ENCODE measurements around the gene PHC2.

The PHC2 gene

DNA sequence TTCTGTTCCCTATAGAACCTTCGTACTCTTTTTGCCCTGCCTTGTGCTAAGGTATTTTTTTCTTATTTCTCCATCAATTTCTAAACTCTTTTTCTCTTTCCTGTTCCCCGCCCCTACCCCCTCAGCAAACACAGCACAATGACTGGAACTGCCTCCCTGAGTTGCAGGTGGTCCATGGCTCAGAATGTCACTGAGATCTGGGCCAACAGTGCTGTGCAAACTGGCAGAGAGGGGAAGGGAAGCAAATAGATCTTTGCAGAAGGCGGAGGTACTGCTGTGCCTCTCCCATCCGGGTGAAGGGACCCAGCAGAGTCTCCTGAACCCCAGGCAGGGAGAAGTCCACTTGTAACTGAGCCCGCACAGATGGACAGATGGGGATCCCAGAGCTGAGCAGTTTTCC lies 77.4 kb downstream of the PHC2 start:
- H3K27me3 ChIP-seq (ENCODE audit: low read length), result no peaks in the 10 kb centered on the region

DNA sequence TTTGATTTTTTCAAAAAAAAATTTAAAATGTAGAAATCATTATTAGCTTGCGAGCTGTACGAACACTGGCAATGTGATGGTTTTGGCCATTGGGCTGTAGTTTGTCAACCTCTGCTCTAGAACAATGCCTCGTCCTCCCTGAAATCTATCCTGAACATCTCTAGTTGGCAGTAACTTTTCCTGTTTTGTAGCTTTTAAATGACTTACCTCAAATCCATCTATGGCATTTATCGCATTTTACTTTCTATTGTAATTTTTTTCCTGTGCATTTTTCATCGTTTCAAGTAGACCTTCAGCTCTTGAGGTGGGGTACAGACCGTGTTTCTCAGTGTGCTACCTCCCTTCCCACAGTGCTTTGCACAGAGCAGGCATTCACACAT lies 79.6 kb downstream of the PHC2 start:
- H3K27ac ChIP-seq (ENCODE audit: low read depth, low read length), result no peak overlapping the region

More for the DNA sequence above, 77.4 kb downstream of the PHC2 start:
- Histone ChIP-seq H3K36me3 (ENCODE audit: low read length) (no peaks in the 10 kb centered on the region), H3K9me3 (ENCODE audit: insufficient read depth, low read length) (no peaks in the 10 kb centered on the region), H3K79me2 (ENCODE audit: insufficient read depth, low read length) (no peaks in the 10 kb centered on the region; the same call in 1 of the 2 replicates), H3F3A (ENCODE audit: insufficient read depth) (no peaks in the 10 kb centered on the region; the same call in 1 of the 2 replicates), H3K4me3 (ENCODE audit: insufficient read depth, low read length, poor library complexity, severe bottlenecking) (no peak overlapping the region), H3K4me2 (ENCODE audit: low read depth, low read length, poor library complexity, severe bottlenecking) (no peak overlapping the region), H3K9me2 (replicated peaks; ENCODE audit: insufficient read depth, low read length) (no peaks in the 10 kb centered on the region), H3K27ac (ENCODE audit: low read depth, low read length) (no peak overlapping the region), H3K9ac (ENCODE audit: low read length) (no peak overlapping the region), H2AFZ (ENCODE audit: low read depth, low read length, severe bottlenecking) (no peak overlapping the region), H4K20me1 (ENCODE audit: low read depth, low read length) (no peaks in the 10 kb centered on the region)
- no peak for TF ChIP-seq EZH2phosphoT487 (conservative IDR thresholded peaks at IDR 0.05; ENCODE audit: low read length)
- TF ChIP-seq, protein P1, sequence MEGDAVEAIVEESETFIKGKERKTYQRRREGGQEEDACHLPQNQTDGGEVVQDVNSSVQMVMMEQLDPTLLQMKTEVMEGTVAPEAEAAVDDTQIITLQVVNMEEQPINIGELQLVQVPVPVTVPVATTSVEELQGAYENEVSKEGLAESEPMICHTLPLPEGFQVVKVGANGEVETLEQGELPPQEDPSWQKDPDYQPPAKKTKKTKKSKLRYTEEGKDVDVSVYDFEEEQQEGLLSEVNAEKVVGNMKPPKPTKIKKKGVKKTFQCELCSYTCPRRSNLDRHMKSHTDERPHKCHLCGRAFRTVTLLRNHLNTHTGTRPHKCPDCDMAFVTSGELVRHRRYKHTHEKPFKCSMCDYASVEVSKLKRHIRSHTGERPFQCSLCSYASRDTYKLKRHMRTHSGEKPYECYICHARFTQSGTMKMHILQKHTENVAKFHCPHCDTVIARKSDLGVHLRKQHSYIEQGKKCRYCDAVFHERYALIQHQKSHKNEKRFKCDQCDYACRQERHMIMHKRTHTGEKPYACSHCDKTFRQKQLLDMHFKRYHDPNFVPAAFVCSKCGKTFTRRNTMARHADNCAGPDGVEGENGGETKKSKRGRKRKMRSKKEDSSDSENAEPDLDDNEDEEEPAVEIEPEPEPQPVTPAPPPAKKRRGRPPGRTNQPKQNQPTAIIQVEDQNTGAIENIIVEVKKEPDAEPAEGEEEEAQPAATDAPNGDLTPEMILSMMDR (IDR thresholded peaks at IDR 0.05; ENCODE audit: insufficient read depth, low read length, poor library complexity, severe bottlenecking), result no peak

DNA sequence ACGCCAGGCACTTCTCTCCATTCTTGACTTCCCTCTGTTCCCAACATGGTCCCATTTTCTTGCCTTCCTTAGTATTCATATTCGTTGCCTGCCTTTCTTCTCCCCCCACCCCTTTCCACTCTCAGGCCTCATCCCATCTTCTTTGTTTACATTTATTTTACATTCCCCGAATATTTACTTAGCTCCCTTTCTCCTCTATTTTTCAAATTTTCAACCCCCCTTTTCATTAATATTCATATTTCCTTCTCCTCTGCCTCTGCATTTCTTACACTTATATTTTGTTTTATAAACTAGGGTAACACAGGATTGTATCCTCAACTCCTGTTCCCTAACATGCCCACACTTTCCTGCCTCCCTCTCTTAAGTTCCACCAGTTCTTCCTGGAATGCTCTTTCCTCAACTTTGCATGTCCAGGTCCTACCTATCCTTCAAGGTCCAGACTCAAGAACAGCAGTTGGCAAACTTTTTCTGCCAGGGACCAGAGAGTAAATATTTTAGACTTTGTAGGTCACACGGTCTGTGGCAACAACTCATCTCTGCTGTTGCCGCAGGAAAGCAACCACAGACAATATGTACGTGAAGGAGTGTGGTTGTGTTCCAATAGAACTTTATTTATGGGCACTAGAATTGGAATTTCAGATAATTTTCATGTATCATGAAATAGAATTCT lies 80.1 kb downstream of the PHC2 start:
- Histone ChIP-seq H3K9me2 (replicated peaks; ENCODE audit: insufficient read depth, low read length) (no peaks in the 10 kb centered on the region), H3F3A (ENCODE audit: insufficient read depth) (no peaks in the 10 kb centered on the region; the same call in 1 of the 2 replicates), H3K27me3 (ENCODE audit: low read length) (no peaks in the 10 kb centered on the region), H3K27ac (ENCODE audit: low read depth, low read length) (no peak overlapping the region), H4K20me1 (ENCODE audit: low read depth, low read length) (peaks cover 8% of the 10 kb centered on the region; the same call in 1 of the 2 replicates), H3K9ac (ENCODE audit: low read length) (peak overlapping the region; percentile 67), H3K4me3 (ENCODE audit: insufficient read depth, low read length, poor library complexity, severe bottlenecking) (peak overlapping the region; percentile 55), H3K4me2 (ENCODE audit: low read depth, low read length, poor library complexity, severe bottlenecking) (peak overlapping the region; percentile 76), H2AFZ (ENCODE audit: low read depth, low read length, severe bottlenecking) (peak overlapping the region; percentile 69), H3K9me3 (ENCODE audit: insufficient read depth, low read length) (no peaks in the 10 kb centered on the region), H3K79me2 (ENCODE audit: insufficient read depth, low read length) (peaks cover 12% of the 10 kb centered on the region; the same call in 1 of the 2 replicates), H3K36me3 (ENCODE audit: low read length) (no peaks in the 10 kb centered on the region)
- no peak for TF ChIP-seq EZH2phosphoT487 (conservative IDR thresholded peaks at IDR 0.05; ENCODE audit: low read length)
- TF ChIP-seq, protein P1 (IDR thresholded peaks at IDR 0.05; ENCODE audit: insufficient read depth, low read length, poor library complexity, severe bottlenecking), result no peak

More for the DNA sequence above, 79.6 kb downstream of the PHC2 start:
- no peaks in the 10 kb centered on the region for H3K36me3 ChIP-seq (ENCODE audit: low read length)
- H3K4me3 ChIP-seq (ENCODE audit: insufficient read depth, low read length, poor library complexity, severe bottlenecking), result no peak overlapping the region
- H2AFZ ChIP-seq (ENCODE audit: low read depth, low read length, severe bottlenecking), result no peak overlapping the region
- TF ChIP-seq, protein P1 (IDR thresholded peaks at IDR 0.05; ENCODE audit: insufficient read depth, low read length, poor library complexity, severe bottlenecking), result no peak
- no peak for TF ChIP-seq EZH2phosphoT487 (conservative IDR thresholded peaks at IDR 0.05; ENCODE audit: low read length)
- peaks cover 8% of the 10 kb centered on the region; the same call in 1 of the 2 replicates for H4K20me1 ChIP-seq (ENCODE audit: low read depth, low read length)
- no peak overlapping the region for H3K9ac ChIP-seq (ENCODE audit: low read length)
- no peaks in the 10 kb centered on the region for H3K9me3 ChIP-seq (ENCODE audit: insufficient read depth, low read length)
- H3F3A ChIP-seq (ENCODE audit: insufficient read depth), result no peaks in the 10 kb centered on the region; the same call in 1 of the 2 replicates
- no peak overlapping the region for H3K4me2 ChIP-seq (ENCODE audit: low read depth, low read length, poor library complexity, severe bottlenecking)
- H3K27me3 ChIP-seq (ENCODE audit: low read length), result no peaks in the 10 kb centered on the region
- no peaks in the 10 kb centered on the region for H3K9me2 ChIP-seq (replicated peaks; ENCODE audit: insufficient read depth, low read length)
- H3K79me2 ChIP-seq (ENCODE audit: insufficient read depth, low read length), result peaks cover 12% of the 10 kb centered on the region; the same call in 1 of the 2 replicates
